Endothelial cell of umbilical vein (primary cell): ENCODE data around the gene COX7B2. TPM values are rescaled to one million over a fixed set of nuclear protein-coding genes. Genes with fewer than 3 reads are reported as not detected.

Source experiments
- BruUV-seq: library from RNA; stranded (reverse); fragments of 400-500 nt; replicated peaks from 2 replicates; lab custom pipeline; 2021; lab: Mats Ljungman, UMichigan
- CTCF ChIA-PET: fragments of 300-600, 350-600 bp; sonication (Branson Sonifier 250); formaldehyde crosslinking; loops from one replicate; lab custom pipeline; 2021; ENCODE audit warnings: antibody characterized with exemption, inconsistent platforms; lab: Charles Lee
- POLR2A ChIA-PET: fragments of 300-600, 350-600 bp; sonication (Branson Sonifier 250); formaldehyde crosslinking; loops from one replicate; lab custom pipeline; 2021; ENCODE audit warnings: antibody characterized with exemption, inconsistent platforms; lab: Charles Lee
- DNase-seq: peaks from one replicate; pipeline ENCODE4 v3.0.0-alpha.2; 2011; ENCODE audit warnings: low read depth, low spot score
- FAIRE-seq: peaks from 2 replicates; lab custom pipeline; 2011; peaks lifted over from hg19 to GRCh38; lab: Jason Lieb, UNC
- H2AFZ ChIP-seq: 2 replicates; pipeline ENCODE4 v1.6.0; 2012; ENCODE audit warnings: low read depth, low read length, control low read depth, inconsistent platforms
- H3K27ac ChIP-seq: 2 replicates; pipeline ENCODE4 v1.5.1; 2011; ENCODE audit warnings: low read depth, mild to moderate bottlenecking, control low read depth, low read length, moderate library complexity; ENCODE audit not compliant: insufficient read depth
- H3K27me3 ChIP-seq, 2 experiments: 2 replicates each; pipeline versions ENCODE4 v1.6.0 to v1.6.1; 2011; ENCODE audit warnings: low read length in 2 of 2, mixed read lengths in 1 of 2; ENCODE audit not compliant: control insufficient read depth in 2 of 2, insufficient read depth in 2 of 2
- H3K36me3 ChIP-seq, 2 experiments: 2 replicates in 1 of 2; 3 replicates in 1 of 2; pipeline ENCODE4 v1.5.1; 2011; ENCODE audit warnings: low read length in 2 of 2, mild to moderate bottlenecking in 1 of 2, moderate library complexity in 1 of 2; ENCODE audit not compliant: control insufficient read depth in 2 of 2, insufficient read depth in 2 of 2; ENCODE audit errors: extremely low read depth in 1 of 2
- H3K4me1 ChIP-seq: 3 replicates; pipeline ENCODE4 v1.5.1; 2011; ENCODE audit warnings: mild to moderate bottlenecking, low read length; ENCODE audit not compliant: control insufficient read depth, insufficient read depth; ENCODE audit errors: extremely low read depth
- H3K4me2 ChIP-seq: 2 replicates; pipeline ENCODE4 v1.6.1; 2011; ENCODE audit warnings: low read length, control low read depth, mixed read lengths; ENCODE audit not compliant: insufficient read depth
- H3K4me3 ChIP-seq, 3 experiments: fragments of 200-600 bp in 1 of 3; sonication (generic), shearing (Covaris generic) in 1 of 3; replicated peaks in 1 of 3; 2 replicates each; pipeline ENCODE4 v1.5.1; 2011 to 2016; ENCODE audit warnings: control low read depth in 3 of 3, low read length in 3 of 3, mild to moderate bottlenecking in 2 of 3, inconsistent platforms in 1 of 3, low read depth in 1 of 3, moderate library complexity in 1 of 3; ENCODE audit not compliant: insufficient read depth in 1 of 3
- H3K79me2 ChIP-seq: 2 replicates; pipeline ENCODE4 v1.6.0; 2012; ENCODE audit warnings: low read length, inconsistent platforms; ENCODE audit not compliant: control insufficient read depth, insufficient read depth
- H3K9ac ChIP-seq: replicated peaks from 2 replicates; pipeline ENCODE3; 2011; ENCODE audit warnings: low read length, control low read depth; ENCODE audit not compliant: insufficient read depth; ENCODE audit errors: extremely low read depth
- H3K9me1 ChIP-seq: replicated peaks from 3 replicates; pipeline ENCODE4 v1.6.0; 2011; ENCODE audit warnings: mild to moderate bottlenecking, low read length; ENCODE audit not compliant: control insufficient read depth, insufficient read depth; ENCODE audit errors: extremely low read depth
- H3K9me3 ChIP-seq: replicated peaks from 2 replicates; pipeline ENCODE4 v1.5.1; 2012; ENCODE audit warnings: low read length, inconsistent platforms; ENCODE audit not compliant: control insufficient read depth, insufficient read depth
- H4K20me1 ChIP-seq: replicated peaks from 2 replicates; pipeline ENCODE3; 2011; ENCODE audit warnings: mild to moderate bottlenecking, low read length; ENCODE audit not compliant: control insufficient read depth, insufficient read depth; ENCODE audit errors: extremely low read depth
- FOS ChIP-seq: IDR thresholded peaks from 2 replicates; pipeline ENCODE4 v1.6.1; 2011; ENCODE audit warnings: mild to moderate bottlenecking, low read length, moderate library complexity, borderline replicate concordance; ENCODE audit not compliant: insufficient read depth
- POLR2A ChIP-seq: IDR thresholded peaks from 2 replicates; pipeline ENCODE4 v1.6.1; 2012; ENCODE audit warnings: low read depth, mild to moderate bottlenecking, control low read depth, low read length
- POLR2AphosphoS5 ChIP-seq: IDR thresholded peaks from 2 replicates; pipeline ENCODE4 v1.6.1; 2012; ENCODE audit warnings: low read depth, mild to moderate bottlenecking, control low read depth, low read length, moderate library complexity; ENCODE audit not compliant: insufficient read depth
- dilution Hi-C: fragments of 300-500 bp; cut with MboI; formaldehyde crosslinking; loops from one replicate; pipeline ENCODE4 v1.15.0; 2019; ENCODE audit warnings: low sequenced_read_pairs; ENCODE audit not compliant: extremely low pct_ligation_motif_present
- intact Hi-C: fragments of 100-400 bp; cut with micrococcal nuclease; formaldehyde crosslinking; loops from one replicate; pipeline ENCODE4 v1.10.0; 2022
- polyA plus RNA-seq, 4 experiments: library from polyadenylated mRNA; depleted of rRNA in 3 of 4; stranded (reverse) in 3 of 4; unstranded in 1 of 4; fragments of >200 nt; gene quantifications; 2 replicates each; pipeline versions ENCODE4 v1.2.1 to v1.2.3, GENCODE V29; 2011 to 2012; ENCODE audit warnings: missing spikeins in 1 of 4
- total RNA-seq: library from RNA; stranded (reverse); gene quantifications from 2 replicates; pipeline ENCODE4 v1.2.3, GENCODE V29; 2021
- TF ChIP-seq, protein P1 (sequence below), 2 donors: IDR thresholded peaks; 1 replicate in 1 of 2; 2 replicates in 1 of 2; pipeline ENCODE4 v1.5.1; 2011; ENCODE audit warnings: low read length in 2 of 2, mild to moderate bottlenecking in 2 of 2, moderate library complexity in 2 of 2, control low read depth in 1 of 2, inconsistent platforms in 1 of 2, low read depth in 1 of 2; ENCODE audit not compliant: insufficient read depth in 1 of 2; ENCODE audit errors: extremely low read depth in 1 of 2

COX7B2 gene
- total and polyA plus RNA-seq, 2 donors (not counting 3 experiments of a cell fraction or from before 2014, with no cell fraction given) = not detected

DNA sequence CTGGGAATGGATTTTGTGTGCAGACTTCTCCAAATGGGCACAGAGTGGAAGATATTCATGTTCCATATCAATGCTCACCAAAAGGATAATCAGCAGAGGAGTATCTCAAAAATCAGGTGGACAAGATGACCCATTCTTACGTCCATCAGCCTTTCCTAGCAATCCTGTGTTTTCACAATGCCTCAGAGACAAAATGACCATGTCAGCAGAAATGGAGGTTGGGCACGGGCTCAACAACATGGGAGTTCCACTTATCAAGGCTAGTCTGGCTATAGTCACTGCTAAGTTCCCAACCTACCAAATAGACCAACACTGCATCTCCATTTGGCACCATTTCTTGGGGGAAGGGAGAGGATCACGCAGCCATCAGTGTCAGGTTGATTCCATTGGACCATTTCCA, 179.0 kb downstream of the COX7B2 start:
- H3K27me3 ChIP-seq = no peaks in the 10 kb centered on the region
- intact Hi-C loops (no loop called here), dilution Hi-C loops (no loop called here)
- H3K9me1 ChIP-seq = no peaks in the 10 kb centered on the region
- no peaks in the 10 kb centered on the region for H3K36me3 ChIP-seq
- H3K9me3 ChIP-seq = peaks cover 6% of the 10 kb centered on the region
- CTCF ChIA-PET = no interaction called here
- H2AFZ ChIP-seq = no peak overlapping the region
- no peaks in the 10 kb centered on the region for H3K4me1 ChIP-seq
- no peak for DNase-seq
- no peak overlapping the region for H3K4me2 ChIP-seq
- no peak for TF ChIP-seq POLR2AphosphoS5
- no TSS peak for BruUV-seq
- no peaks in the 10 kb centered on the region for H4K20me1 ChIP-seq
- POLR2A ChIA-PET = no interaction called here
- H3K4me3 ChIP-seq = no peak overlapping the region
- FAIRE-seq = no peak
- H3K9ac ChIP-seq = no peak overlapping the region
- H3K79me2 ChIP-seq = no peaks in the 10 kb centered on the region
- H3K27ac ChIP-seq = no peak overlapping the region

DNA sequence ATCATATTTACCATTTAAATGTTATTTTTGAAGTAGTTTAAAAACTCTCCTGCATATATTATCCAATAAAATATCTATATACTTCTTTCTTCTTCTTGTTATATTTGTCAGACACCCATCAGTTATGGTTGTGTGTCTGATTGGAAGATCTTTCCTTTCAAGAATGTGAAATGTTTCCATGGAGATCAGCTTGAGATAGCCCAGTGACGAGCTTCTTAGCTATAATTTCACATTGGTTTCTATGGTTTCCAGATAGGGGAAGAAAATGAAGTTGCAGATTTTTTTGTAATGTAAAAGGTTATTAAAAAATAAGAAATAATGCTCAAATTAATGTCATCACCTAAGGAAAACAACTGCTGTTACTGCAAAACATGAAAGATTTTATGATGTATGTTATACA, 189.0 kb downstream of the COX7B2 start:
- Histone ChIP-seq H3K4me2 (no peak overlapping the region), H3K27me3 (no peaks in the 10 kb centered on the region), H3K9me1 (no peaks in the 10 kb centered on the region), H3K9me3 (no peaks in the 10 kb centered on the region), H2AFZ (no peak overlapping the region), H3K27ac (no peak overlapping the region), H3K4me3 (no peak overlapping the region), H3K36me3 (no peaks in the 10 kb centered on the region), H3K4me1 (no peaks in the 10 kb centered on the region), H3K79me2 (no peaks in the 10 kb centered on the region), H3K9ac (no peak overlapping the region), H4K20me1 (no peaks in the 10 kb centered on the region)
- no peak for FAIRE-seq
- intact Hi-C loops = no loop called here
- TF ChIP-seq FOS = no peak
- no peak for TF ChIP-seq POLR2AphosphoS5
- TF ChIP-seq POLR2A = no peak
- TF ChIP-seq, protein P1, sequence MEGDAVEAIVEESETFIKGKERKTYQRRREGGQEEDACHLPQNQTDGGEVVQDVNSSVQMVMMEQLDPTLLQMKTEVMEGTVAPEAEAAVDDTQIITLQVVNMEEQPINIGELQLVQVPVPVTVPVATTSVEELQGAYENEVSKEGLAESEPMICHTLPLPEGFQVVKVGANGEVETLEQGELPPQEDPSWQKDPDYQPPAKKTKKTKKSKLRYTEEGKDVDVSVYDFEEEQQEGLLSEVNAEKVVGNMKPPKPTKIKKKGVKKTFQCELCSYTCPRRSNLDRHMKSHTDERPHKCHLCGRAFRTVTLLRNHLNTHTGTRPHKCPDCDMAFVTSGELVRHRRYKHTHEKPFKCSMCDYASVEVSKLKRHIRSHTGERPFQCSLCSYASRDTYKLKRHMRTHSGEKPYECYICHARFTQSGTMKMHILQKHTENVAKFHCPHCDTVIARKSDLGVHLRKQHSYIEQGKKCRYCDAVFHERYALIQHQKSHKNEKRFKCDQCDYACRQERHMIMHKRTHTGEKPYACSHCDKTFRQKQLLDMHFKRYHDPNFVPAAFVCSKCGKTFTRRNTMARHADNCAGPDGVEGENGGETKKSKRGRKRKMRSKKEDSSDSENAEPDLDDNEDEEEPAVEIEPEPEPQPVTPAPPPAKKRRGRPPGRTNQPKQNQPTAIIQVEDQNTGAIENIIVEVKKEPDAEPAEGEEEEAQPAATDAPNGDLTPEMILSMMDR (IDR thresholded peaks at IDR 0.05; ENCODE audit: extremely low read depth in 1 of 2, insufficient read depth in 1 of 2, low read depth in 1 of 2, low read length in 2 of 2) = no peak
- dilution Hi-C loops = no loop called here
- no peak for DNase-seq
- ChIA-PET CTCF (no interaction called here), POLR2A (no interaction called here)
- no TSS peak for BruUV-seq
